Dermis microvascular lymphatic vessel endothelial cell (primary cell): ENCODE measurements around the gene RNF224. TPM values are rescaled to one million over a fixed set of nuclear protein-coding genes. Genes with fewer than 3 reads are reported as not detected.
A peak's percentile ranks its signal among the peaks of the same experiment; 100 is the strongest.

ENCODE experiments used
- DNase-seq, 2 donors: peaks; one replicate each; pipeline versions ENCODE4 v3.0.0 to v3.0.0-alpha.2; 2010; ENCODE audit warnings: low read depth in 2 of 2
- total RNA-seq: library from RNA; depleted of rRNA; stranded (reverse); fragments of >200 nt; gene quantifications from 2 replicates; pipeline ENCODE4 v1.2.1, GENCODE V29; 2014

RNF224 gene
- total RNA-seq, 1 donor from 2014 or later = under 0.01 TPM

GRCh38 chr9:137191691-137192447 lies 35.4 kb upstream of the RNF224 start:
- DNase-seq = no peak

- no peak for DNase-seq
Observed at GRCh38 chr9:137192448-137192780, 34.9 kb upstream of the RNF224 start.

- DNase-seq = no peak
Observed at GRCh38 chr9:137192859-137193258, 34.4 kb upstream of the RNF224 start.

GRCh38 chr9:137193771-137194170 lies 33.5 kb upstream of the RNF224 start:
- DNase-seq = no peak

GRCh38 chr9:137194388-137194787 lies 32.9 kb upstream of the RNF224 start:
- no peak for DNase-seq

- DNase-seq = no peak
Observed at GRCh38 chr9:137194909-137195308, 32.4 kb upstream of the RNF224 start.

GRCh38 chr9:137195525-137196220 lies 31.6 kb upstream of the RNF224 start:
- DNase-seq = no peak

GRCh38 chr9:137198051-137198901 lies 29.0 kb upstream of the RNF224 start:
- DNase-seq = no peak

- no peak for DNase-seq
Observed at GRCh38 chr9:137198902-137199283, 28.4 kb upstream of the RNF224 start.

- DNase-seq = no peak
Observed at GRCh38 chr9:137199411-137200121, 27.7 kb upstream of the RNF224 start.

- DNase-seq = peak; percentile 95 to 99
Observed at GRCh38 chr9:137200311-137201204, 26.7 kb upstream of the RNF224 start, which contains the start of gene TPRN. TSS of gene TPRN (minus strand) at chr9:137200741. CDS start at chr9:137200711, 30 bp downstream.

GRCh38 chr9:137201205-137201868 lies 26.0 kb upstream of the RNF224 start:
- DNase-seq = no peak

GRCh38 chr9:137202966-137203365 lies 24.3 kb upstream of the RNF224 start:
- no peak for DNase-seq

GRCh38 chr9:137204731-137205125 lies 22.6 kb upstream of the RNF224 start:
- no peak for DNase-seq

- DNase-seq = peak; percentile 63 to 88
Observed at GRCh38 chr9:137205126-137206069, 21.9 kb upstream of the RNF224 start, which contains the start of the genes NDOR1 and TMEM203. TSS of gene NDOR1 (plus strand) at chr9:137205700. CDS start at chr9:137205778, 78 bp downstream. TSS of gene TMEM203 (minus strand) at chr9:137205648. CDS start at chr9:137205414, 234 bp downstream.

- DNase-seq = no peak
Observed at GRCh38 chr9:137206602-137207001, 20.7 kb upstream of the RNF224 start.

GRCh38 chr9:137211532-137211931 lies 15.8 kb upstream of the RNF224 start:
- DNase-seq = no peak

- no peak for DNase-seq
Observed at GRCh38 chr9:137212520-137212919, 14.8 kb upstream of the RNF224 start.
